ENCODE data around the gene DGKB.

DNA sequence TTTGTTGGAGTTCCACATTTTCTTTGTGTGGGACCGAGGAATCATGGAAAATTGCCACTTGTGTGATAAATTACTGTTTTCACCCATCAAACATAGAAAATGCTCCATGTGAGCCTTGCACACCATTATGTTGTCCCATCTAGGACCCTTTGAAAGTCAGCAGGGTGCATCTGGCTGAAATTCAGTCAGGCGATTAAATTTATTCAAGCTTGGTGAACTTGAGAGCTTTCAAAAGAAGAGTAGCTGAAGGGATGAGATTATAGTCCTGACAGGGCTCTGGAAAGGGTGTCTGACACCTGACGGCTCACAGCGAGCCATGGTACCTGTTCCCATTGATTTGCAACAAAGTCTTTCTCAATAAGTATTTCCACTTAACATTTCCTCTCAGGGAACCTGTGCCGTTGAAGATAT lies 513.4 kb downstream of the DGKB start:
- TF ChIP-seq, protein P1, sequence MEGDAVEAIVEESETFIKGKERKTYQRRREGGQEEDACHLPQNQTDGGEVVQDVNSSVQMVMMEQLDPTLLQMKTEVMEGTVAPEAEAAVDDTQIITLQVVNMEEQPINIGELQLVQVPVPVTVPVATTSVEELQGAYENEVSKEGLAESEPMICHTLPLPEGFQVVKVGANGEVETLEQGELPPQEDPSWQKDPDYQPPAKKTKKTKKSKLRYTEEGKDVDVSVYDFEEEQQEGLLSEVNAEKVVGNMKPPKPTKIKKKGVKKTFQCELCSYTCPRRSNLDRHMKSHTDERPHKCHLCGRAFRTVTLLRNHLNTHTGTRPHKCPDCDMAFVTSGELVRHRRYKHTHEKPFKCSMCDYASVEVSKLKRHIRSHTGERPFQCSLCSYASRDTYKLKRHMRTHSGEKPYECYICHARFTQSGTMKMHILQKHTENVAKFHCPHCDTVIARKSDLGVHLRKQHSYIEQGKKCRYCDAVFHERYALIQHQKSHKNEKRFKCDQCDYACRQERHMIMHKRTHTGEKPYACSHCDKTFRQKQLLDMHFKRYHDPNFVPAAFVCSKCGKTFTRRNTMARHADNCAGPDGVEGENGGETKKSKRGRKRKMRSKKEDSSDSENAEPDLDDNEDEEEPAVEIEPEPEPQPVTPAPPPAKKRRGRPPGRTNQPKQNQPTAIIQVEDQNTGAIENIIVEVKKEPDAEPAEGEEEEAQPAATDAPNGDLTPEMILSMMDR (IDR thresholded peaks at IDR 0.05): no peak
- TF ChIP-seq EZH2phosphoT487 (IDR thresholded peaks at IDR 0.05): no peak
- TF ChIP-seq EZH2 (IDR thresholded peaks at IDR 0.05): no peak
